ENCODE measurements around the gene IL37.

The IL37 gene

DNA sequence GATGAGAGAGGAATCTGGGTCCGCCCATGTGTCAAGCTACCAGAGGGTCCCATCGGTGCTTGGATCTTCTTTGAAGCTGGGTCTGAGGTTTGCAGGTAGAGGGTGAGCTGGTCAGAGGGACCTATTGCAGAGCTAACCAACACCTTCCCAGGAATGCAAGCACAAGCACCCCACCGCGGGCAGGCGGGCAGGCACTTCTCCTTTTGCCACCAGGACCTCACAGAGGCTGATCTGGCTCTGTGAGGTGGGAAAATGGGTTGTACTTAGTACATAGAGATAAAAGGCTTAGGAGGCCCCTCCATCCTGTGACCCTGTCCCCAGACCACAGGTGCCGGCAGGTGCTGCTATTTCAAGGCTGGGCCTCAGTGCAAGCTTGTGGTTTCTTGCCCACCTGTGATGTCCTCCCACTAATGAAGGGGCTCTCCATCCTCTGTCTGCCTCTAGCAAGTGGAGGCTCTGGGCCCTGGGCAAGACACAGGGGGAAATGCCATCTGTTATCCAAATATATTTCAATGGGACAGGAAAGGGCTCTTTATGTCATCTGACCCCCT is 31.4 kb upstream of the IL37 start:
- H3K36me3 ChIP-seq (ENCODE audit: control insufficient read depth in 2 of 2, insufficient read depth in 2 of 2, low read length in 2 of 2) = no peaks in the 10 kb centered on the region
- no peak overlapping the region for H3K27ac ChIP-seq (ENCODE audit: low read length)
- no peaks in the 10 kb centered on the region for H3K4me1 ChIP-seq (ENCODE audit: control insufficient read depth, insufficient read depth, low read length)
- no peak overlapping the region for H3K4me3 ChIP-seq (ENCODE audit: low read length in 2 of 2)
- H3K27me3 ChIP-seq (ENCODE audit: control insufficient read depth in 1 of 2, insufficient read depth in 2 of 2, low read length in 2 of 2) = no peaks in the 10 kb centered on the region
- H3K9ac ChIP-seq (ENCODE audit: low read length in 2 of 2) = no peak overlapping the region
- H3K9me3 ChIP-seq (ENCODE audit: control insufficient read depth in 2 of 2, low read length in 2 of 2) = no peaks in the 10 kb centered on the region

DNA sequence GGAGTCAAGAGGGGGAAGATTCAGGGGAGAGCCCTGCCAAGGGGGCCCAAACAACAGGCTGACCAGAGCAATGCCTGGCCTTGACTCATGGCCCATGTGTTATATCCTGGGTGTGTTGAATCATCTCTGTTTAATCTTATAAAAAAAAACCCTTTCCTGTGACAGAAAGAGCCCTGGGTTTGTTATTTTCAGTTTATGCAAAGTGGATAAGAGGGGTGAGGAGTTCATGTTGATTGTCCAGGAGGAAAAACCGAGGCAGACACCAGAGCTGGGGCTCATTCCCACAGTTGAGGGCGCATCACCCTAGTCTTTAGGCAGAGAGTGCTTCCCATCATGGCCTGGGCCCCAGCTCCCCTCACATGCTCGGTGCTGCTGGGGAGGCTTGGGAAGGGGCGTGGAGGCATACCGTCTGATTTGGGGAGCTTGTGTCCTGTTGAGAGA is 30.9 kb upstream of the IL37 start:
- Histone ChIP-seq H3K9ac (ENCODE audit: low read length in 2 of 2) (no peak overlapping the region), H3K4me3 (ENCODE audit: low read length in 2 of 2) (no peak overlapping the region), H3K9me3 (ENCODE audit: control insufficient read depth in 2 of 2, low read length in 2 of 2) (no peaks in the 10 kb centered on the region), H3K4me1 (ENCODE audit: control insufficient read depth, insufficient read depth, low read length) (no peaks in the 10 kb centered on the region), H3K27me3 (ENCODE audit: control insufficient read depth in 1 of 2, insufficient read depth in 2 of 2, low read length in 2 of 2) (no peaks in the 10 kb centered on the region), H3K36me3 (ENCODE audit: control insufficient read depth in 2 of 2, insufficient read depth in 2 of 2, low read length in 2 of 2) (no peaks in the 10 kb centered on the region), H3K27ac (ENCODE audit: low read length) (no peak overlapping the region)

DNA sequence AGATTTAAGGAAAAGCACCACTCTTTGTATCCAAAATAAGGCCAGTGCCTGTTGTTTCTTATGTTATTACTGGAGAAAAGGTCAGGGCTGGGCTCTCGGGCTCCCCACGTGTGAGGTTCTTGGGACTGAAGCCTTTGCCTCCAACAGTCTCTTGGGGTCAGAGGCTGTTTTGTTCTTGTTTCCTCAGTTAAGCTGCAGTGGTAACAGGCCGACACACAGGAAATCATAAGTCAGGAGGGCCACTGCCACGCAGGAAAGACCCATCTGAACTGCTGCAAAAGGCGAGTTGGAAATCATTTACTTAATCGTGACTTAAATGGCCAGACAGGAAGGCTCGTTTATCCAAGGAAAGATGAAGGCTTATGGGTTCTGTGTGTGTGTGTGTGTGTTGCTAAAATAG is 30.3 kb upstream of the IL37 start:
- no peak overlapping the region for H3K4me3 ChIP-seq (ENCODE audit: low read length in 2 of 2)
- no peaks in the 10 kb centered on the region for H3K4me1 ChIP-seq (ENCODE audit: control insufficient read depth, insufficient read depth, low read length)
- no peak overlapping the region for H3K27ac ChIP-seq (ENCODE audit: low read length)
- H3K36me3 ChIP-seq (ENCODE audit: control insufficient read depth in 2 of 2, insufficient read depth in 2 of 2, low read length in 2 of 2) = no peaks in the 10 kb centered on the region
- H3K9ac ChIP-seq (ENCODE audit: low read length in 2 of 2) = no peak overlapping the region
- no peaks in the 10 kb centered on the region for H3K9me3 ChIP-seq (ENCODE audit: control insufficient read depth in 2 of 2, low read length in 2 of 2)
- no peaks in the 10 kb centered on the region for H3K27me3 ChIP-seq (ENCODE audit: control insufficient read depth in 1 of 2, insufficient read depth in 2 of 2, low read length in 2 of 2)

- H3K36me3 ChIP-seq (ENCODE audit: control insufficient read depth in 2 of 2, insufficient read depth in 2 of 2, low read length in 2 of 2) = no peaks in the 10 kb centered on the region
- no peak overlapping the region for H3K9ac ChIP-seq (ENCODE audit: low read length in 2 of 2)
- no peak overlapping the region for H3K4me3 ChIP-seq (ENCODE audit: low read length in 2 of 2)
- H3K27me3 ChIP-seq (ENCODE audit: control insufficient read depth in 1 of 2, insufficient read depth in 2 of 2, low read length in 2 of 2) = no peaks in the 10 kb centered on the region
- no peaks in the 10 kb centered on the region for H3K9me3 ChIP-seq (ENCODE audit: control insufficient read depth in 2 of 2, low read length in 2 of 2)
- H3K27ac ChIP-seq (ENCODE audit: low read length) = no peak overlapping the region
- H3K4me1 ChIP-seq (ENCODE audit: control insufficient read depth, insufficient read depth, low read length) = no peaks in the 10 kb centered on the region
These were observed 29.6 kb upstream of the IL37 start for GRCh38 chr2:112881217-112881985.

- H3K36me3 ChIP-seq (ENCODE audit: control insufficient read depth in 2 of 2, insufficient read depth in 2 of 2, low read length in 2 of 2) = no peaks in the 10 kb centered on the region
- H3K9me3 ChIP-seq (ENCODE audit: control insufficient read depth in 2 of 2, low read length in 2 of 2) = no peaks in the 10 kb centered on the region
- H3K27ac ChIP-seq (ENCODE audit: low read length) = no peak overlapping the region
- H3K9ac ChIP-seq (ENCODE audit: low read length in 2 of 2) = no peak overlapping the region
- no peaks in the 10 kb centered on the region for H3K27me3 ChIP-seq (ENCODE audit: control insufficient read depth in 1 of 2, insufficient read depth in 2 of 2, low read length in 2 of 2)
- H3K4me1 ChIP-seq (ENCODE audit: control insufficient read depth, insufficient read depth, low read length) = no peaks in the 10 kb centered on the region
- H3K4me3 ChIP-seq (ENCODE audit: low read length in 2 of 2) = no peak overlapping the region
These were observed 27.3 kb upstream of the IL37 start for GRCh38 chr2:112883669-112884068.

DNA sequence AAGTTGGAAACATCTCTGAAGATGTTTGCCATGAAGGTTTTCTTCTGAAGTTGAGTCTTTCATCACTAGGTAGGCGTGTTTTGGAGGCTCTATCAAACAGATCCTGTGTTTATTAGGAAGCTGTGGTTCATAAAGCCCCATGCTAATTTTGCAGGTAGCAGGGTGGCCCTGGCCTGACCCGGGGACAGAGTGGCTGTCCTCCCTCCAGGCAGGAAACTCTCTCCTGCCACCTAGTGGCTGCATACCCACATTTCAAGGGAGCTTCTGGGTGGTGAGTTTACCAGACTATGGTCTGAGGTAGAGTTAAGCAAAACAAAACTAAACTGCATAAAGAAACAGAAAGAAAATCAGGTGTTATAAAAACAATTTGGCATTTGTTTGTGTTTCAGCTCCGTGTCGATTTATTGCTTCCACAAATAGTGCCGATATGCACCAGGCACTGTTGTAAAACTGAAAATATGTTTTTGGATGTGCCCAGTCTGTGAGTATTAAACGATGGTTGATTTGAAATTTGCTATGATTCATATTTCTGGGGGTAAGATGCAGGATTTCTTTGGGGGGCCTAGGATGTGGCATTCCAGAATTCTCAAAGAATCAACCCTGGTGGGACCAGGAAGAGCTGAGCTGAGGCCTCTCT is 26.0 kb upstream of the IL37 start:
- no peaks in the 10 kb centered on the region for H3K4me1 ChIP-seq (ENCODE audit: control insufficient read depth, insufficient read depth, low read length)
- no peak overlapping the region for H3K27ac ChIP-seq (ENCODE audit: low read length)
- H3K9me3 ChIP-seq (ENCODE audit: control insufficient read depth in 2 of 2, low read length in 2 of 2) = no peaks in the 10 kb centered on the region
- H3K27me3 ChIP-seq (ENCODE audit: control insufficient read depth in 1 of 2, insufficient read depth in 2 of 2, low read length in 2 of 2) = no peaks in the 10 kb centered on the region
- no peak overlapping the region for H3K9ac ChIP-seq (ENCODE audit: low read length in 2 of 2)
- H3K4me3 ChIP-seq (ENCODE audit: low read length in 2 of 2) = no peak overlapping the region
- H3K36me3 ChIP-seq (ENCODE audit: control insufficient read depth in 2 of 2, insufficient read depth in 2 of 2, low read length in 2 of 2) = no peaks in the 10 kb centered on the region

DNA sequence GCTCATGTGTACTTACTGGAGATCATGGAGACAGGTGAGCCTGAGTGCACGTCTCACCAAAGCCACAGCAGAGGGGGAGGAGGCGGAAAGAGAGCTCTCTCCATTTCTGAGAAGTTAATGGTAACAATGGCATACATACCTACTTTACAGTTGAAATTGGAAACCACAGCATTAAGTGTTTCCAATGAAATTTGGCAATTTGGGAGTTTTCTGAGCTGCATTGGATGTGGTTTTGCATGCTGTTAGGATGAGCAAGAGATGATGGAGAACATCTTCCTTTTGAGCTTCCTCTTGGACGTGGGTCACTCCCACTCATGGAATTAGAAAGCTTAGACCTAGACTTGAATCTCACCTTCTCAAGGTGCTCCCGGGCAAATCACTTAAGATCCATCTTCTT is 25.5 kb upstream of the IL37 start:
- Histone ChIP-seq H3K27me3 (ENCODE audit: control insufficient read depth in 1 of 2, insufficient read depth in 2 of 2, low read length in 2 of 2) (no peaks in the 10 kb centered on the region), H3K36me3 (ENCODE audit: control insufficient read depth in 2 of 2, insufficient read depth in 2 of 2, low read length in 2 of 2) (no peaks in the 10 kb centered on the region), H3K27ac (ENCODE audit: low read length) (no peak overlapping the region), H3K9ac (ENCODE audit: low read length in 2 of 2) (no peak overlapping the region), H3K4me1 (ENCODE audit: control insufficient read depth, insufficient read depth, low read length) (no peaks in the 10 kb centered on the region), H3K9me3 (ENCODE audit: control insufficient read depth in 2 of 2, low read length in 2 of 2) (no peaks in the 10 kb centered on the region), H3K4me3 (ENCODE audit: low read length in 2 of 2) (no peak overlapping the region)

DNA sequence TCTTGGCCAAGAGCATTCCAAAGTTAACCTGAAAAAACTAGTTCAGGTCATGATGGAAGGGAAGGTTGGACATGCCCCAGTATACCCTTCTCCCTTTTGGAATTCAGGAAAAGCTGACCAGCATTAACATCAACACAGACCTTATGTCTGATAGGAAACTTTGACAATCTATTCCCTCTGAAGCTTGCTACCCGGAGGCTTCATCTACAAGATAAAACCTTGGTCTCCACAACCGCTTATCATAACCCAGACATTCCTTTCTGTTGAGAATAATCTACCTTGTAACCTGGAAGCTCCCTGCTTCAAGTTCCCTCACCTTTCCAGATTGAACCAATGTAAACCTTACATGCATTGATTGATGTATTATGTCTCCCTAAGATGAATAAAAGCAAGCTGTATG is 24.7 kb upstream of the IL37 start:
- H3K27ac ChIP-seq (ENCODE audit: low read length) = no peak overlapping the region
- H3K9ac ChIP-seq (ENCODE audit: low read length in 2 of 2) = no peak overlapping the region
- H3K4me3 ChIP-seq (ENCODE audit: low read length in 2 of 2) = no peak overlapping the region
- no peaks in the 10 kb centered on the region for H3K36me3 ChIP-seq (ENCODE audit: control insufficient read depth in 2 of 2, insufficient read depth in 2 of 2, low read length in 2 of 2)
- H3K4me1 ChIP-seq (ENCODE audit: control insufficient read depth, insufficient read depth, low read length) = no peaks in the 10 kb centered on the region
- no peaks in the 10 kb centered on the region for H3K9me3 ChIP-seq (ENCODE audit: control insufficient read depth in 2 of 2, low read length in 2 of 2)
- no peaks in the 10 kb centered on the region for H3K27me3 ChIP-seq (ENCODE audit: control insufficient read depth in 1 of 2, insufficient read depth in 2 of 2, low read length in 2 of 2)

DNA sequence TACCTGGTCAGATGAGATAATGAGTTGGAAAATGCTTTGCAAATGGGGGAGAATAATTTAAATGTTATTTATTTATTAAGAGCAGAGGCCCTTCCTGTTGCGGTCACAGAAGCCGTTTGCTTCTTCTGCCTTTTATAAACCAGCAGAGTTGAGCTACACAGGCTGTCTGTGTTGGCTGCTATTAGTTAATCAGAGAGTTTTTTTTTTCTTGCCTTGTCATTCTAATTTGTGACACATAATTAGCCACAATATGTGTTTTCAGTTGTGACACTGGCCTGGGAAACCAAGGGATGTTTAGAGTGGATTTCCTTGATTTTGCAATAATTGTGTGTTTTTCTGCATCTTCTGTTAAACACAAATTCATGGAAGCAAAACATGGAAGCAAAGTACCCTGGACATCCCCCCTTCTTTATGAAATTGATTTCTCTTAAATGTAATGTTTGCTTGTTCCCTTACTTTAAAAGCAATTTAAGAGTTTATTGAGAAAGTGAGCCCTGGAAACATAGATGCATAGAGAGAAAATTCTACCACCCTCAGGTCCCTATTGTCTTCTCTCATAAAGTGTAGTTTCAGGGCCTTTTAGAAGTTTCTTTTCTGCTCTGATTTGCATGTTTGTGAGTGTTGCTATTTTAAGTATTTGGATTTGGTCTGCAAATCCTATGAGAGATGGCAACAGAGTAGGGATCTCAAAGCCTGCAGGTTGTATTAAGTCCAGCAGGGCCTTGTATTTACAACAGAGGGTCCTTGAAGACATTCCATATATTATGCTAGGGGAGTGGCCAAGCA is 22.8 kb upstream of the IL37 start:
- Histone ChIP-seq H3K36me3 (ENCODE audit: control insufficient read depth in 2 of 2, insufficient read depth in 2 of 2, low read length in 2 of 2) (no peaks in the 10 kb centered on the region), H3K4me1 (ENCODE audit: control insufficient read depth, insufficient read depth, low read length) (no peaks in the 10 kb centered on the region), H3K9ac (ENCODE audit: low read length in 2 of 2) (no peak overlapping the region), H3K27ac (ENCODE audit: low read length) (no peak overlapping the region), H3K27me3 (ENCODE audit: control insufficient read depth in 1 of 2, insufficient read depth in 2 of 2, low read length in 2 of 2) (peaks cover 0 to 3% of the 10 kb centered on the region in 2 donors), H3K4me3 (ENCODE audit: low read length in 2 of 2) (no peak overlapping the region), H3K9me3 (ENCODE audit: control insufficient read depth in 2 of 2, low read length in 2 of 2) (no peaks in the 10 kb centered on the region)

DNA sequence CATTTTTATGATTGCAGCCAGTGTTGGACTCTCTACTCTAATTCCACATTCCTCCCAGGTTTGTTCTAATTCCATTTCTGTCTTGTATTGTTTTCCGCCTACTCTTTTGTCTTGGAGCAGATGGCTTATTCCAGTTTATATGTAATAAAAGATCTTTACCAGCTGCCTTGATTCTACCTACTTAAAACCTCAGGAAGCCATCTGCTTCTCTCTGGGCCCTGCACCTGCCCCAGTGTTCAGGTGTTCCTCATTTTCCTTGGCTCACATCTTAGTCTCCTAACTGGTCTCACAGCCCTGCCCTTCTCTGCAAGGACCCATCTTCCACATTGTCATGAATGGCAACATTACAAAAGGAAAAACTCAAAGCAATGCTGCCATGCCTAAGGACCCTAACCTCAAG is 21.0 kb upstream of the IL37 start:
- H3K4me3 ChIP-seq (ENCODE audit: low read length in 2 of 2) = no peak overlapping the region
- H3K27me3 ChIP-seq (ENCODE audit: control insufficient read depth in 1 of 2, insufficient read depth in 2 of 2, low read length in 2 of 2) = peaks cover 0 to 3% of the 10 kb centered on the region in 2 donors
- no peaks in the 10 kb centered on the region for H3K36me3 ChIP-seq (ENCODE audit: control insufficient read depth in 2 of 2, insufficient read depth in 2 of 2, low read length in 2 of 2)
- no peak overlapping the region for H3K9ac ChIP-seq (ENCODE audit: low read length in 2 of 2)
- no peak overlapping the region for H3K27ac ChIP-seq (ENCODE audit: low read length)
- no peaks in the 10 kb centered on the region for H3K9me3 ChIP-seq (ENCODE audit: control insufficient read depth in 2 of 2, low read length in 2 of 2)
- no peaks in the 10 kb centered on the region for H3K4me1 ChIP-seq (ENCODE audit: control insufficient read depth, insufficient read depth, low read length)
